Suprapubic skin (tissue), 4 donors: ENCODE data around the gene COL5A2. TPM values are rescaled to one million over a fixed set of nuclear protein-coding genes. Genes with fewer than 3 reads are reported as not detected.

ENCODE experiments used
- DNase-seq, 2 donors: peaks; one replicate each; pipeline ENCODE4 v3.0.0-alpha.2; 2019; ENCODE audit warnings: low spot score in 2 of 2
- H3K27ac ChIP-seq: fragments of 200-600 bp; sonication (generic); one replicate; pipeline ENCODE4 v1.5.1; 2019
- H3K27me3 ChIP-seq: fragments of 200-600 bp; sonication (generic); one replicate; pipeline ENCODE4 v1.5.1; 2019
- H3K36me3 ChIP-seq: fragments of 200-600 bp; sonication (generic); one replicate; pipeline ENCODE4 v1.5.1; 2019
- H3K4me1 ChIP-seq: fragments of 200-600 bp; sonication (generic); one replicate; pipeline ENCODE4 v1.5.1; 2019
- H3K4me3 ChIP-seq: fragments of 200-600 bp; sonication (generic); one replicate; pipeline ENCODE4 v1.5.1; 2019; ENCODE audit warnings: mild to moderate bottlenecking
- H3K9me3 ChIP-seq: fragments of 200-600 bp; sonication (generic); one replicate; pipeline ENCODE4 v1.5.1; 2019
- EP300 ChIP-seq: sonication (generic); formaldehyde crosslinking; IDR thresholded peaks from one replicate; pipeline ENCODE4 v1.6.1; 2017; ENCODE audit warnings: antibody characterized with exemption
- POLR2A ChIP-seq, 2 donors: fragments of 450-650 bp; IDR thresholded peaks; one replicate each; pipeline ENCODE4 v1.6.1; 2017; ENCODE audit warnings: antibody characterized with exemption in 2 of 2, mild to moderate bottlenecking in 2 of 2, moderate library complexity in 2 of 2
- POLR2AphosphoS5 ChIP-seq, 3 donors: sonication (generic); formaldehyde crosslinking; IDR thresholded peaks; one replicate each; pipeline ENCODE4 v1.6.1; 2017; ENCODE audit warnings: antibody characterized with exemption in 3 of 3
- WGBS: methylation state at CpG from one replicate; pipeline ENCODE4 v1.1.5; 2018; 5-methylcytosine and 5-hydroxymethylcytosine counted together
- total RNA-seq, 4 donors: library from RNA; depleted of rRNA; stranded (reverse); fragments of >200 nt; gene quantifications; one replicate each; pipeline ENCODE4 v1.1.0, GENCODE V29; 2016
- TF ChIP-seq, protein P1 (sequence below), 2 donors: fragments of 200-600 bp in 1 of 2; fragments of 450-650 bp in 1 of 2; sonication (generic) in 1 of 2; IDR thresholded peaks; one replicate each; pipeline ENCODE4 v1.5.1; 2016 to 2019; ENCODE audit warnings: antibody characterized with exemption in 2 of 2, mild to moderate bottlenecking in 1 of 2, moderate library complexity in 1 of 2

Gene COL5A2
- total RNA-seq, 4 donors from 2014 or later = 14.1 to 17.6 (median 16.3) TPM

- Histone ChIP-seq H3K4me3 (no peak overlapping the region), H3K27me3 (no peaks in the 10 kb centered on the region), H3K36me3 (no peaks in the 10 kb centered on the region), H3K4me1 (no peaks in the 10 kb centered on the region), H3K27ac (no peak overlapping the region), H3K9me3 (no peaks in the 10 kb centered on the region)
- TF ChIP-seq POLR2A (IDR thresholded peaks at IDR 0.05) (no peak), EP300 (no peak), POLR2AphosphoS5 (IDR thresholded peaks at IDR 0.05) (no peak)
- TF ChIP-seq, protein P1, sequence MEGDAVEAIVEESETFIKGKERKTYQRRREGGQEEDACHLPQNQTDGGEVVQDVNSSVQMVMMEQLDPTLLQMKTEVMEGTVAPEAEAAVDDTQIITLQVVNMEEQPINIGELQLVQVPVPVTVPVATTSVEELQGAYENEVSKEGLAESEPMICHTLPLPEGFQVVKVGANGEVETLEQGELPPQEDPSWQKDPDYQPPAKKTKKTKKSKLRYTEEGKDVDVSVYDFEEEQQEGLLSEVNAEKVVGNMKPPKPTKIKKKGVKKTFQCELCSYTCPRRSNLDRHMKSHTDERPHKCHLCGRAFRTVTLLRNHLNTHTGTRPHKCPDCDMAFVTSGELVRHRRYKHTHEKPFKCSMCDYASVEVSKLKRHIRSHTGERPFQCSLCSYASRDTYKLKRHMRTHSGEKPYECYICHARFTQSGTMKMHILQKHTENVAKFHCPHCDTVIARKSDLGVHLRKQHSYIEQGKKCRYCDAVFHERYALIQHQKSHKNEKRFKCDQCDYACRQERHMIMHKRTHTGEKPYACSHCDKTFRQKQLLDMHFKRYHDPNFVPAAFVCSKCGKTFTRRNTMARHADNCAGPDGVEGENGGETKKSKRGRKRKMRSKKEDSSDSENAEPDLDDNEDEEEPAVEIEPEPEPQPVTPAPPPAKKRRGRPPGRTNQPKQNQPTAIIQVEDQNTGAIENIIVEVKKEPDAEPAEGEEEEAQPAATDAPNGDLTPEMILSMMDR (IDR thresholded peaks at IDR 0.05) = no peak
- DNase-seq = no peak
These were observed 163.2 kb downstream of the COL5A2 start for GRCh38 chr2:189016311-189016861.

- Histone ChIP-seq H3K36me3 (peaks cover 6% of the 10 kb centered on the region), H3K27ac (no peak overlapping the region), H3K27me3 (no peaks in the 10 kb centered on the region), H3K9me3 (no peaks in the 10 kb centered on the region), H3K4me1 (no peaks in the 10 kb centered on the region), H3K4me3 (no peak overlapping the region)
- 55% methylated on average over 1 of the region's 1 CpG for WGBS
- TF ChIP-seq, protein P1 (IDR thresholded peaks at IDR 0.05) = no peak
- TF ChIP-seq EP300 (no peak), POLR2A (IDR thresholded peaks at IDR 0.05) (no peak), POLR2AphosphoS5 (IDR thresholded peaks at IDR 0.05) (no peak)
- DNase-seq = no peak
These were observed 164.2 kb downstream of the COL5A2 start for GRCh38 chr2:189015359-189015758.

- H3K27me3 ChIP-seq = no peaks in the 10 kb centered on the region
- DNase-seq = no peak
- no peaks in the 10 kb centered on the region for H3K4me1 ChIP-seq
- H3K36me3 ChIP-seq = peaks cover 11% of the 10 kb centered on the region
- TF ChIP-seq POLR2A (IDR thresholded peaks at IDR 0.05) = no peak
- TF ChIP-seq POLR2AphosphoS5 (IDR thresholded peaks at IDR 0.05) = no peak
- TF ChIP-seq, protein P1 (IDR thresholded peaks at IDR 0.05) = no peak
- TF ChIP-seq EP300 = no peak
- no peak overlapping the region for H3K4me3 ChIP-seq
- no peaks in the 10 kb centered on the region for H3K9me3 ChIP-seq
- no peak overlapping the region for H3K27ac ChIP-seq
- WGBS = 43% methylated on average over 2 of the region's 2 CpGs
These were observed 165.0 kb downstream of the COL5A2 start for GRCh38 chr2:189014449-189015138.

DNA sequence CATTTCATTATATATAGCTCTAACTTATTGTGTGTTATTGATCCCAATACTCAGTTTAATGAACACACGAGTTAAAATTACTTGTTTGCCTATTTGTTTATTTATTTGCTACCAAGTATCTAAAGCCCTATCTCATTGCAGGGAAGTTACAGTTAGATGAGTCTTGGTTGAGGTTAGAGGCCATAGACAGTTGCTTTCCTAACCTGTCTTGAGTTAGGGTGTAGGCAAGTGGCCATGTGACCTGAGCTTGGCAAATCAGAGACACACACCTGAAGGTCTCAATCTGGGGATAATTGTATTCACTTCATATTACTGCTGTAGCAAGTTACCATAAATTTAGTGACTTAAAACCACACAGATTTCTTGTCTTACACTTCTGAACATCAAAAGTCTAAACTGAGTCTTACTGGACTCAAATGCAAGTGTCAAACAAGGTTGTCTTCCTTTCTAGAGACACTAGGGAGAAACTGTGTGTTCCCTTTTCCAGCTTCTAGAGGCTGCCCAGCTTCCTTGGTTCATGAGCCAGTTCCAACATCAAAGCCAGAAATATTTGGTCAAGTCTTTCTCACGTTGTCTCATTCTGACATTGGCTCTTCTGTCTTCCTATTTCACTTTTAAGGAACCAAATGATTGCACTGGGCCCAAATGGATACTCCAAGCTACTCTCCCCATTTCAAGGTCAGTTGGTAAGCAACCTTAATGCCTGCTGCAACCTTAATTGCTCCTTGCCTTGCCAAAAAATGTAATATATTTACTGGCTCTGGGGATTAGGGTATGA, 165.7 kb downstream of the COL5A2 start:
- Histone ChIP-seq H3K36me3 (peaks cover 11% of the 10 kb centered on the region), H3K4me3 (no peak overlapping the region), H3K4me1 (no peaks in the 10 kb centered on the region), H3K27me3 (no peaks in the 10 kb centered on the region), H3K9me3 (no peaks in the 10 kb centered on the region), H3K27ac (no peak overlapping the region)
- TF ChIP-seq EP300 = no peak
- TF ChIP-seq, protein P1 (IDR thresholded peaks at IDR 0.05) = no peak
- no peak for TF ChIP-seq POLR2A (IDR thresholded peaks at IDR 0.05)
- no peak for TF ChIP-seq POLR2AphosphoS5 (IDR thresholded peaks at IDR 0.05)
- 61% methylated on average over 2 of the region's 2 CpGs for WGBS
- DNase-seq = no peak

DNA sequence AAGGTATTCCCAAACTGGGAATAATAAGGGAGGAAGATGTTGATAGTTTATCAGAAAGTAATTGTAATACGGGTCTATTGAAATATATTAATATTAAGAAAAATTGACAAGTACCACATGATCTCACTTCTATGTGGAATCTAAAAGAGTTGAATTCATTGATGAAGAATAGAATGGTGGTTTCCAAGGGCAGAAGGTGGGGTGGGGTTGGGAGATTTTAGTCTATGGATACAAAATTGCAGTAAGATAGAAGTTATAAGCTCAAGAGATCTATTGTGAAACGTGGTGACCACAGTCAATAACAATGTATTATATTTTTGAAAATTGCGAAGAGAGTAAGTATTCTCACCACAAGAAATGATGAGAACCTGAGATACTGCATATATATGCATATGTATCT, 166.5 kb downstream of the COL5A2 start:
- Histone ChIP-seq H3K36me3 (peaks cover 11% of the 10 kb centered on the region), H3K4me1 (no peaks in the 10 kb centered on the region), H3K27ac (no peak overlapping the region), H3K9me3 (no peaks in the 10 kb centered on the region), H3K4me3 (no peak overlapping the region), H3K27me3 (no peaks in the 10 kb centered on the region)
- TF ChIP-seq EP300 (no peak), POLR2AphosphoS5 (IDR thresholded peaks at IDR 0.05) (no peak), POLR2A (IDR thresholded peaks at IDR 0.05) (no peak)
- TF ChIP-seq, protein P1 (IDR thresholded peaks at IDR 0.05) = no peak
- no peak for DNase-seq
- 81% methylated on average over 3 of the region's 3 CpGs for WGBS
